AG04450 (cell line): ENCODE results near the gene SIMC1. TPM values are rescaled to one million over a fixed set of nuclear protein-coding genes. Genes with fewer than 3 reads are reported as not detected.

ENCODE experiments used
- CTCF ChIA-PET: fragments of 300-600, 350-600 bp; formaldehyde crosslinking; extraction: SDS; loops from one replicate; lab custom pipeline; 2022; ENCODE audit warnings: antibody characterized with exemption, inconsistent platforms; lab: Charles Lee
- POLR2A ChIA-PET: fragments of 350-600 bp; formaldehyde crosslinking; extraction: SDS; loops from one replicate; lab custom pipeline; 2021; ENCODE audit warnings: antibody characterized with exemption, inconsistent platforms; lab: Yijun Ruan, JAX
- DNase-seq: peaks from one replicate; pipeline ENCODE4 v3.0.0-alpha.2; 2011; ENCODE audit warnings: low read depth, low spot score
- H3K27ac ChIP-seq: one replicate; pipeline ENCODE4 v1.5.1; 2012; ENCODE audit warnings: low read depth, low read length, control low read depth
- H3K27me3 ChIP-seq: one replicate; pipeline ENCODE4 v1.6.0; 2012; ENCODE audit warnings: low read length; ENCODE audit not compliant: control insufficient read depth, insufficient read depth
- H3K4me3 ChIP-seq: 2 replicates; pipeline ENCODE4 v1.5.1; 2011; ENCODE audit warnings: mild to moderate bottlenecking, low read depth, low read length, control low read depth
- H3K9me3 ChIP-seq: 2 replicates; pipeline ENCODE4 v1.5.1; 2012; ENCODE audit warnings: low read length; ENCODE audit not compliant: control insufficient read depth, insufficient read depth
- polyA plus RNA-seq: library from polyadenylated mRNA; depleted of rRNA; stranded (reverse); fragments of >200 nt; gene quantifications from 2 replicates; pipeline ENCODE4 v1.2.3, GENCODE V29; 2011
- TF ChIP-seq, protein P1 (sequence below): IDR thresholded peaks from 2 replicates; pipeline ENCODE4 v1.5.1; 2011; ENCODE audit warnings: low read depth, low read length, control low read depth, inconsistent platforms

SIMC1 gene
- polyA plus RNA-seq, 1 experiment = 7.7 TPM

DNA sequence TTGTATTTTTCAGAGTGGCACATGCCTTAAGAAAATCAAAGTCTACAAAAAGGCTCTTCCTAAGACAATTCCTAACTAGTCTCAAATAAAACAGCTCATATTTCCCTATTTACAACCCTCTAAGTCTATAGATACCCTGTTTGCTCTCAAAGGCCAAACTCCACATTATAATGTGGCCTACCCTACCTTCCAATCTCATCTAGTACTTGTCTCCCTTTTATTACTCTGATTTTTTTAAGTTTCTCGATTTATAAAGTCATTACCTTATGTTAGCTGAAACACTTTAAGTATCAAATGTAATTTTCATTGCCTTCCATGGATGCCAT is 103.9 kb downstream of the SIMC1 start:
- POLR2A ChIA-PET = no interaction called here

DNA sequence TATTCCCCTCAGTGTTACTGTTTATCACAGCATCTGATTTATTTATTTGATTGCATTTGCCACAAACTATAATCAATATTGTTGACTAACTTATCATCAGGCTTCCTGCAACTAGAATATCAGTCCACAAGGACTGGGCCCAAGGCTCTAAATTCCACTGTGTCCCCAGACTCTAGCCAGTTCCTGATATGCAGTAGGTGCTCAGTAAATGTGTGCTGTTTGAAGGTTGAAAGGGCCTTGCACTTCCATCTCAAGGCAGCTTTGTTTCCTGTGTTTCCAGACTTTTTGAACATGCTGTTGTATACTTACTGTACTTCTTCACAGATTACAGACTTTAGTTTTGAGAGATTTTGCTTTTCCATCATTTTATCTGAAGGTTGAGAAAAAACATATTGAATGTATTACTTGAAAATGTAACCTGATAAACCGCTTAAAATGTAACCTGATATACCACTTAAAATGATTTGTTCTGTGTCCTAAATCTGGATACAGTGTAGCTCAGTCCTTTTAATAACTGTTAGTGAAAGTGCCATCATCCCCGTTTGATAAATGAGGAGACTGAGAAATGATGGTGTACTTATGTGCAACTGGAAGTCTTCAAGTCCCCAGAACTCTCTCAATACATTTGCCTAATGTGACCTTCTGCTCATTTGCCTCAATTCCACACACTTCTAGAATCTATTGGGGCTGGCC is 104.7 kb downstream of the SIMC1 start:
- Histone ChIP-seq H3K9me3 (no peaks in the 10 kb centered on the region), H3K4me3 (no peak overlapping the region), H3K27ac (no peak overlapping the region), H3K27me3 (no peaks in the 10 kb centered on the region)
- TF ChIP-seq, protein P1, sequence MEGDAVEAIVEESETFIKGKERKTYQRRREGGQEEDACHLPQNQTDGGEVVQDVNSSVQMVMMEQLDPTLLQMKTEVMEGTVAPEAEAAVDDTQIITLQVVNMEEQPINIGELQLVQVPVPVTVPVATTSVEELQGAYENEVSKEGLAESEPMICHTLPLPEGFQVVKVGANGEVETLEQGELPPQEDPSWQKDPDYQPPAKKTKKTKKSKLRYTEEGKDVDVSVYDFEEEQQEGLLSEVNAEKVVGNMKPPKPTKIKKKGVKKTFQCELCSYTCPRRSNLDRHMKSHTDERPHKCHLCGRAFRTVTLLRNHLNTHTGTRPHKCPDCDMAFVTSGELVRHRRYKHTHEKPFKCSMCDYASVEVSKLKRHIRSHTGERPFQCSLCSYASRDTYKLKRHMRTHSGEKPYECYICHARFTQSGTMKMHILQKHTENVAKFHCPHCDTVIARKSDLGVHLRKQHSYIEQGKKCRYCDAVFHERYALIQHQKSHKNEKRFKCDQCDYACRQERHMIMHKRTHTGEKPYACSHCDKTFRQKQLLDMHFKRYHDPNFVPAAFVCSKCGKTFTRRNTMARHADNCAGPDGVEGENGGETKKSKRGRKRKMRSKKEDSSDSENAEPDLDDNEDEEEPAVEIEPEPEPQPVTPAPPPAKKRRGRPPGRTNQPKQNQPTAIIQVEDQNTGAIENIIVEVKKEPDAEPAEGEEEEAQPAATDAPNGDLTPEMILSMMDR = no peak
- POLR2A ChIA-PET = no interaction called here
- DNase-seq = no peak
- CTCF ChIA-PET = no interaction called here

More for the DNA sequence above, 103.9 kb downstream of the SIMC1 start:
- no peak overlapping the region for H3K4me3 ChIP-seq
- CTCF ChIA-PET = no interaction called here
- DNase-seq = no peak
- H3K9me3 ChIP-seq = no peaks in the 10 kb centered on the region
- H3K27me3 ChIP-seq = no peaks in the 10 kb centered on the region
- TF ChIP-seq, protein P1 = no peak
- no peak overlapping the region for H3K27ac ChIP-seq

DNA sequence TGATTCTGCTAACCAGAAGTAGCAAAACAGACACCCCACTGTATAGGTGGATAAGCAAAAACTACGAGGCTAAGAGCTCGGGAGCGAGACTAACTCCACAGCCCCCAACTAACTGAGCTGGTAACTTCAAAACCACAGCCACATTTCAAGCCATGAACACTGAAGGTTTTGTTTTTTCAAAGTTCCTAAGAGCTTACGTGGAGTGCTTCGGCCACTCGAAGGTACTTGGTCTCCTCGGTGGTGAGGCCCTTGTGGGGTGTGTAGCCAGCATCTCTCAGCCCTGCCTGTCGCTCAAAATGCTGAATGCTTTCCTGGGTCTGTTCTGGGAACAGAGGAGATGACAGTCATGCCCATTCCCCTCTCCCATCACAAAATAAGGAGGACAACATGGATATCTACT is 112.2 kb downstream of the SIMC1 start:
- ChIA-PET POLR2A (no interaction called here), CTCF (no interaction called here)

DNA sequence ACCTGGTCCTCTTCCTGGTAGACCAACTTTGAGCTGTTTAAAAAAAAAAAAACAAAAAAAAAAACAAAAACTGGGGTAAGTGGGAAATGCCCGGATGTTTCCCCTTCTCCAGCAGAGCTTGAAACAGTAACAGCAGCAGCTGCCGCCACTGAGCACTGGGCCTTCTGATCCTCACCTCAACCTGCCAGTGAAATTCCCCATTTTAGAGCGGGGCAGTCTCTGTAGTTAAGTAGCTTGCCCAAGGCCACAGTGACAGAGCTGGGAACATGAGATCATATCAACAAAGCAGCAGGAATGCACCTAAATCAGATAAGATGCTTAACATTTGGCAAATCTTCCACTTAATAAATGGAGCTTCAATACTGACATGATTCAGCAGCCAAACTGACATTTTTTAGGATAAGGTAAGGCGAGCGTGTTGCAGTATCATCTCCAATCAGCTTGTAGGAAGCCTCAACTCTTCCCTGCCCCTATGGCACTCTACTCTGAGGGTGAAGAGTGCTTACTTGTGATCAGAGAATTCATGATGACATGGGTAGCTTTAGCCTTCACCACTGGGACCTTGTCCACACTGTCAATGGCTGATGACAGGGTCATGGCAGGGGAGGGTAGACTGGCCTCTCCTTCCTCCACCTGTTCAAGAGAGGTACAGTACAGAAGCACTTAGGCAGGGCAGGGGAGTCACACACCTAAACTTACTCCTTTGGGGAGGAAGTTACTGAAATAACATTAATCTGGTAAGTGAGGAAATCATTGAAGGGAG is 114.1 kb downstream of the SIMC1 start:
- Histone ChIP-seq H3K4me3 (no peak overlapping the region), H3K9me3 (no peaks in the 10 kb centered on the region), H3K27ac (peak overlapping the region; percentile 11), H3K27me3 (no peaks in the 10 kb centered on the region)
- CTCF ChIA-PET = interaction anchor here (0.6 kb wide), 1 partner anchor 429 kb away, joined by 3 read pairs; no protein-coding TSS in a partner anchor
- DNase-seq = no peak
- POLR2A ChIA-PET = interaction anchor here (0.6 kb wide), 1 partner anchor 556 kb away, joined by 4 read pairs; no protein-coding TSS in a partner anchor
- TF ChIP-seq, protein P1 = no peak

More for the DNA sequence above, 112.2 kb downstream of the SIMC1 start:
- H3K4me3 ChIP-seq = no peak overlapping the region
- TF ChIP-seq, protein P1 = no peak
- H3K9me3 ChIP-seq = no peaks in the 10 kb centered on the region
- no peaks in the 10 kb centered on the region for H3K27me3 ChIP-seq
- no peak for DNase-seq
- H3K27ac ChIP-seq = no peak overlapping the region

DNA sequence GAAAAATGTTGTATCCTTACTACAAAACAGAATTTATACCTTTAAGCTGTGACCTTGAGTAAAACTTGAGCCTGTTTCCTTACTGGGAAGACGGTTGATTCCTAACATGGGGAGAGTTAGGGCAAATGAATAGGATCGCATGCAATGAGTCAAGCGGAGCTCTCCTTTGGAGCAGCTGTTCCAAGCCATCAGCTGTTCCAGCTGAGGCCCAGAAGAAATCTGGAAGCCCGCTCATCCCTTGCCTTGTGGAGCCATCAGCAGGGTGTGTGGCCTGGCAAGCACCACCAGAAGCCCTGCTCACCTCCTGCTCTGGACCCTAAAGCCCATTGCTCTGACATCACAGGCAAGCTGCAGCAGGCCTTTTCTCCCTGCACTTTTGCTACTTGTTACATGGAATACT is 115.3 kb downstream of the SIMC1 start:
- Histone ChIP-seq H3K4me3 (no peak overlapping the region), H3K9me3 (no peaks in the 10 kb centered on the region), H3K27ac (no peak overlapping the region), H3K27me3 (no peaks in the 10 kb centered on the region)
- ChIA-PET CTCF (interaction anchor here (1.2 kb wide), 1 partner anchor 94 kb away, joined by 3 read pairs; no protein-coding TSS in a partner anchor), POLR2A (no interaction called here)
- TF ChIP-seq, protein P1 = no peak
- no peak for DNase-seq
